PC-3 (cell line): ENCODE measurements around the gene CALN1. TPM values are rescaled to one million over a fixed set of nuclear protein-coding genes. Genes with fewer than 3 reads are reported as not detected.

Experiments
- ATAC-seq: fragments of 200-7000 bp; cut with Tn5 transposase; 2 replicates; pipeline ENCODE4 v1.9.1; 2020; ENCODE audit warnings: mild to moderate bottlenecking, moderate library complexity
- BruUV-seq: library from RNA; stranded (reverse); fragments of 400-500 nt; replicated peaks from 2 replicates; lab custom pipeline; 2021; lab: Mats Ljungman, UMichigan
- CTCF ChIA-PET: fragments of 300-600 bp; sonication (Branson Sonifier 250); formaldehyde crosslinking; loops from one replicate; lab custom pipeline; 2022; ENCODE audit warnings: antibody characterized with exemption; lab: Charles Lee
- POLR2A ChIA-PET: fragments of 300-600 bp; sonication (Branson Sonifier 250); formaldehyde crosslinking; loops from one replicate; lab custom pipeline; 2022; ENCODE audit warnings: antibody characterized with exemption; ENCODE audit not compliant: unreplicated experiment; lab: Charles Lee
- DNase-seq: peaks from one replicate; pipeline ENCODE4 v3.0.0-alpha.2; 2015
- H2AFZ ChIP-seq: fragments of 300-600 bp; sonication (generic); 2 replicates; pipeline ENCODE4 v1.6.0; 2016; ENCODE audit warnings: antibody characterized with exemption, low read length
- H3F3A ChIP-seq: fragments of 300-600 bp; sonication (generic); one replicate; pipeline ENCODE4 v1.6.0; 2017; ENCODE audit warnings: antibody characterized with exemption, low read length, control low read depth, mild to moderate bottlenecking; ENCODE audit not compliant: unreplicated experiment
- H3K27ac ChIP-seq: fragments of 300-600 bp; sonication (generic); 2 replicates; pipeline ENCODE4 v1.5.1; 2016; ENCODE audit warnings: mild to moderate bottlenecking, low read length
- H3K27me3 ChIP-seq: fragments of 300-600 bp; sonication (generic); 2 replicates; pipeline ENCODE4 v1.6.1; 2016; ENCODE audit warnings: low read length, mixed read lengths
- H3K36me3 ChIP-seq: fragments of 300-600 bp; sonication (generic); 2 replicates; pipeline ENCODE4 v1.6.1; 2016; ENCODE audit warnings: low read depth, mixed run types, low read length, mixed read lengths
- H3K4me1 ChIP-seq: fragments of 300-600 bp; sonication (generic); 2 replicates; pipeline ENCODE4 v1.5.1; 2016; ENCODE audit warnings: low read length; ENCODE audit not compliant: insufficient read depth
- H3K4me2 ChIP-seq: fragments of 300-600 bp; sonication (generic); 2 replicates; pipeline ENCODE4 v1.6.0; 2016; ENCODE audit warnings: low read length
- H3K4me3 ChIP-seq: fragments of 300-600 bp; sonication (generic); 2 replicates; pipeline ENCODE4 v1.5.1; 2016; ENCODE audit warnings: mild to moderate bottlenecking, low read length, mixed read lengths
- H3K79me2 ChIP-seq: fragments of 300-600 bp; sonication (generic); 2 replicates; pipeline ENCODE4 v1.6.1; 2017; ENCODE audit warnings: low read length, mixed read lengths
- H3K9ac ChIP-seq: fragments of 300-600 bp; sonication (generic); 2 replicates; pipeline ENCODE4 v1.6.0; 2016; ENCODE audit warnings: mild to moderate bottlenecking, low read length
- H3K9me2 ChIP-seq: fragments of 300-600 bp; sonication (generic); replicated peaks from 2 replicates; pipeline ENCODE4 v1.6.1; 2016; ENCODE audit warnings: mixed run types, low read length, mixed read lengths
- H3K9me3 ChIP-seq: fragments of 300-600 bp; sonication (generic); 2 replicates; pipeline ENCODE4 v1.6.1; 2016; ENCODE audit warnings: low read length, mixed read lengths
- H4K20me1 ChIP-seq: fragments of 300-600 bp; sonication (generic); 2 replicates; pipeline ENCODE4 v1.6.1; 2016; ENCODE audit warnings: low read length, mixed read lengths
- CTCF ChIP-seq: fragments of 300-600 bp; sonication (generic); conservative IDR thresholded peaks from 2 replicates; pipeline ENCODE4 v1.5.1; 2017; ENCODE audit warnings: antibody characterized with exemption, low read depth, mild to moderate bottlenecking, low read length
- EZH2 ChIP-seq: fragments of 300-600 bp; sonication (generic); IDR thresholded peaks from one replicate; pipeline ENCODE4 v1.6.1; 2017; ENCODE audit warnings: antibody characterized with exemption, mild to moderate bottlenecking, low read length; ENCODE audit not compliant: unreplicated experiment
- EZH2phosphoT487 ChIP-seq: fragments of 300-600 bp; sonication (generic); IDR thresholded peaks from 2 replicates; pipeline ENCODE4 v1.6.1; 2018; ENCODE audit warnings: mild to moderate bottlenecking, antibody characterized with exemption, low read length, borderline replicate concordance
- intact Hi-C: fragments of 100-400 bp; cut with micrococcal nuclease; formaldehyde crosslinking; loops from 2 replicates; pipeline ENCODE4 v1.9.0; 2023
- total RNA-seq: library from RNA; depleted of rRNA; stranded (reverse); fragments of >200 nt; gene quantifications from 2 replicates; pipeline ENCODE4 v1.2.3, GENCODE V29; 2014

The CALN1 gene
- total RNA-seq, 1 experiment from 2014 or later = not detected

GRCh38 chr7:72161534-72161933, 250.6 kb downstream of the CALN1 start:
- CTCF ChIA-PET = no interaction called here

GRCh38 chr7:72159911-72160310, 252.2 kb downstream of the CALN1 start:
- Histone ChIP-seq H3K4me3 (no peak overlapping the region), H2AFZ (no peak overlapping the region), H3K9me2 (no peaks in the 10 kb centered on the region), H3K27ac (no peak overlapping the region), H3K36me3 (no peaks in the 10 kb centered on the region), H4K20me1 (no peaks in the 10 kb centered on the region), H3K27me3 (no peaks in the 10 kb centered on the region), H3K9ac (no peak overlapping the region), H3K4me1 (no peaks in the 10 kb centered on the region), H3F3A (no peaks in the 10 kb centered on the region), H3K4me2 (no peak overlapping the region), H3K9me3 (no peaks in the 10 kb centered on the region), H3K79me2 (no peaks in the 10 kb centered on the region)
- intact Hi-C loops = no loop called here
- ATAC-seq (no peak), DNase-seq (no peak)
- no peak for TF ChIP-seq EZH2phosphoT487
- no peak for TF ChIP-seq CTCF
- TF ChIP-seq EZH2 = no peak
- ChIA-PET CTCF (no interaction called here), POLR2A (no interaction called here)
- BruUV-seq = no TSS peak

More at GRCh38 chr7:72161534-72161933, 250.6 kb downstream of the CALN1 start:
- Histone ChIP-seq H3K27me3 (no peaks in the 10 kb centered on the region), H3K9ac (no peak overlapping the region), H3K9me2 (no peaks in the 10 kb centered on the region), H3K4me1 (no peaks in the 10 kb centered on the region), H3K9me3 (no peaks in the 10 kb centered on the region), H3K36me3 (no peaks in the 10 kb centered on the region), H3K27ac (no peak overlapping the region), H2AFZ (no peak overlapping the region), H3K4me3 (no peak overlapping the region), H4K20me1 (no peaks in the 10 kb centered on the region), H3K79me2 (no peaks in the 10 kb centered on the region), H3K4me2 (no peak overlapping the region), H3F3A (no peaks in the 10 kb centered on the region)
- intact Hi-C loops = no loop called here
- BruUV-seq = no TSS peak
- no peak for DNase-seq
- no peak for ATAC-seq
- POLR2A ChIA-PET = no interaction called here
- TF ChIP-seq EZH2 = no peak

DNA sequence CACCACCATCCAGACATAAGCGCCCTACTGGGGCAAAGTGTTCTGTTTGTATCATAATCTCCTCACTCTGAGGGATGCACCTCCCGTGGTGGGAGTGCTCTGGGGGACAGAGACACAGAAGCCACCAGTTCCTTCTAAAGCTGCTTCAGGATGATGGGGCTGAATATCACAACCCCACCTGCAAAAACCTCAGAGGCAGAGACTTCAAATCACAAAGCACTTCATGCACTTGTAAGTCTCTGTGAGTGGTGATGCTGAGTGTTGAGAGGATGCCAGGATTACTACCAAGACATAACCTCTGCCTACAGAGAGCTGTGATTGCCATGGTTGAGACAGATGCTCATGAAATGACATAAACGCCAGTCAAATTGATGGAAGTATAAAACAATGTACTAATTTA, 255.5 kb downstream of the CALN1 start:
- Histone ChIP-seq H3K9me3 (no peaks in the 10 kb centered on the region), H3K79me2 (no peaks in the 10 kb centered on the region), H3K4me1 (no peaks in the 10 kb centered on the region), H3F3A (no peaks in the 10 kb centered on the region), H4K20me1 (no peaks in the 10 kb centered on the region), H3K4me3 (no peak overlapping the region), H3K27ac (no peak overlapping the region), H2AFZ (no peak overlapping the region), H3K27me3 (no peaks in the 10 kb centered on the region), H3K4me2 (no peak overlapping the region), H3K9ac (no peak overlapping the region), H3K36me3 (no peaks in the 10 kb centered on the region), H3K9me2 (no peaks in the 10 kb centered on the region)
- intact Hi-C loops = no loop called here
- no TSS peak for BruUV-seq
- POLR2A ChIA-PET = no interaction called here
- no peak for TF ChIP-seq EZH2phosphoT487
- no peak for TF ChIP-seq EZH2
- TF ChIP-seq CTCF = no peak
- DNase-seq (no peak), ATAC-seq (no peak)
- CTCF ChIA-PET = no interaction called here
